Brain microvascular endothelial cell (primary cell): Measurements from ENCODE around the gene FADS1.

ENCODE experiments used
- DNase-seq: peaks from one replicate; pipeline ENCODE4 v3.0.0-alpha.2; 2020
- H3K27ac ChIP-seq: fragments of 250-450 bp; sonication (Bioruptor Pico); 2 replicates; pipeline ENCODE4 v1.5.1; 2020; ENCODE audit warnings: mild to moderate bottlenecking, moderate library complexity
- H3K27me3 ChIP-seq: fragments of 250-450 bp; sonication (Bioruptor Pico); replicated peaks from 2 replicates; pipeline ENCODE4 v1.5.1; 2020; ENCODE audit warnings: mild to moderate bottlenecking
- H3K36me3 ChIP-seq: fragments of 250-450 bp; sonication (Bioruptor Pico); replicated peaks from 2 replicates; pipeline ENCODE4 v1.5.1; 2020; ENCODE audit warnings: mild to moderate bottlenecking
- H3K4me3 ChIP-seq: 2 replicates; pipeline ENCODE4 v1.5.1; 2011; ENCODE audit warnings: low read depth, mild to moderate bottlenecking, control low read depth, low read length, moderate library complexity
- in situ Hi-C: cut with HindIII; loops from 2 replicates; pipeline ENCODE4 v1.10.0; 2017; ENCODE audit warnings: low sequenced_read_pairs, low pct_ligation_motif_present
- TF ChIP-seq, protein P1 (sequence below): IDR thresholded peaks from 2 replicates; pipeline ENCODE4 v1.5.1; 2011; ENCODE audit warnings: low read depth, mild to moderate bottlenecking, moderate library complexity, low read length, control low read depth, inconsistent platforms; ENCODE audit errors: missing control alignments

The FADS1 gene

DNA sequence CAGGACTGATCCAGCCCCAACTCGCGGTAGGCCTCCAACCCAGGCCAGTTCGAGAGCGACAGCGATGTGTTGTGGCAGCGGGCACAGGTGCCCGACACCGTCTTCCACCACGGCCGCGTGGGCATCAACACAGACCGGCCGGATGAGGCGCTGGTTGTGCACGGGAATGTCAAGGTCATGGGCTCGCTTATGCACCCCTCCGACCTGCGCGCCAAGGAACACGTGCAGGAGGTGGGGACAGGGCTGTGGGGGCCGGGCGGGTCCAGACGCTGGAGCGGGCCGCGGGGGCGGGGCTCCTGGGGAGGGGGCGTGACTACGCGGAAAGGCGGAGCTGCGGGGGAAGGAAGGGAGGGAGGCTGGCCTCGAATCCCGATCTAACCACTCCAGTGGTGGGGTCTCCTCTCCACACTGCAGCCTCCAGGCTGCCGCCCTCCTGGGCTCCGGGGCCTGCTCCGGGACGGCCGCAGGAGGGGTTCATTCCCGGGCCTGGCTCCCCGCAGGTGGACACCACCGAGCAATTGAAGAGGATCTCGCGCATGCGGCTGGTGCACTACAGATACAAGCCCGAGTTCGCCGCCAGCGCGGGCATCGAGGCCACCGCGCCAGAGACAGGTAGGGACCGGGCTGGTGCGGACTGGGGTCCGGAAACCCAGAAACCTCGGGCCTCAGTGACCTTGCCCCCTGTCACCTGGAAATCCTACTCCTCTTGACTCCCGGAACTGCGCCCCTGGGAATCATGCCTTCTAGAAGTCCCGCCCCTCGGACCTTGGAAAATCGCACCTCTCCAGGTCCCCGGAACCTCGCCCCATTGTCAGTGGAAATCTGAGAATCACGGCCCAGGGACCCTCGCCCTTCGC lies 39.3 kb downstream of the FADS1 start:
- in situ Hi-C loops = no loop called here
- no peak overlapping the region for H3K4me3 ChIP-seq
- DNase-seq = no peak

DNA sequence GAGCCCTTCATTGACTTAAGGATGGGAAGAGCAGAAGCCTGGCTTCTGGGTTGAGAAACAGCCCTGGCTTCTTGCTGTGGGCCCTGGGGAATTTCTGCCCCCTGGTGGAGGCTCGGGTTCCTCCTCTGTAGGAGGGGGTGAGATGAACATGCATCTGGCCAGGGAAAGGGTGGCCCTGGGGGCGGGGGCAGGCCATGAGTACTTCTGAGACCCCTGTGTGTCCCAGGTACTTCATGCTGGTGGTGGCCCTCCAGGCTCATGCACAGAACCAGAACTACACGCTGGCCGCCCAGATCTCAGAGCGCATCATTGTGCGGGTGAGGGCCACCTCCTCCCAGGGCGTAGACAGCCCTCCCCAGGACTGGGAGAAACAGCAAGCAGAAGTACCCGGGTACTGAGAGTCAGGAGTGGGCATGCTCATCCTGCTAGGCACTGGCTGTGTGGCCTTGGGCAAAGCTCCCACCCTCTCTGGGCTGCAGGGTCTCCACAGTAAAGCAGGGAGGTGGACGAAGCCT lies 40.2 kb downstream of the FADS1 start:
- no peak overlapping the region for H3K4me3 ChIP-seq
- no peak overlapping the region for H3K27ac ChIP-seq
- H3K27me3 ChIP-seq = no peaks in the 10 kb centered on the region
- TF ChIP-seq, protein P1, sequence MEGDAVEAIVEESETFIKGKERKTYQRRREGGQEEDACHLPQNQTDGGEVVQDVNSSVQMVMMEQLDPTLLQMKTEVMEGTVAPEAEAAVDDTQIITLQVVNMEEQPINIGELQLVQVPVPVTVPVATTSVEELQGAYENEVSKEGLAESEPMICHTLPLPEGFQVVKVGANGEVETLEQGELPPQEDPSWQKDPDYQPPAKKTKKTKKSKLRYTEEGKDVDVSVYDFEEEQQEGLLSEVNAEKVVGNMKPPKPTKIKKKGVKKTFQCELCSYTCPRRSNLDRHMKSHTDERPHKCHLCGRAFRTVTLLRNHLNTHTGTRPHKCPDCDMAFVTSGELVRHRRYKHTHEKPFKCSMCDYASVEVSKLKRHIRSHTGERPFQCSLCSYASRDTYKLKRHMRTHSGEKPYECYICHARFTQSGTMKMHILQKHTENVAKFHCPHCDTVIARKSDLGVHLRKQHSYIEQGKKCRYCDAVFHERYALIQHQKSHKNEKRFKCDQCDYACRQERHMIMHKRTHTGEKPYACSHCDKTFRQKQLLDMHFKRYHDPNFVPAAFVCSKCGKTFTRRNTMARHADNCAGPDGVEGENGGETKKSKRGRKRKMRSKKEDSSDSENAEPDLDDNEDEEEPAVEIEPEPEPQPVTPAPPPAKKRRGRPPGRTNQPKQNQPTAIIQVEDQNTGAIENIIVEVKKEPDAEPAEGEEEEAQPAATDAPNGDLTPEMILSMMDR = peak; percentile 93
- in situ Hi-C loops = no loop called here
- H3K36me3 ChIP-seq = peaks cover 37% of the 10 kb centered on the region
- DNase-seq = peak; percentile 67

More for the DNA sequence above, 39.3 kb downstream of the FADS1 start:
- H3K27me3 ChIP-seq = no peaks in the 10 kb centered on the region
- TF ChIP-seq, protein P1 = no peak
- peaks cover 44% of the 10 kb centered on the region for H3K36me3 ChIP-seq
- no peak overlapping the region for H3K27ac ChIP-seq

DNA sequence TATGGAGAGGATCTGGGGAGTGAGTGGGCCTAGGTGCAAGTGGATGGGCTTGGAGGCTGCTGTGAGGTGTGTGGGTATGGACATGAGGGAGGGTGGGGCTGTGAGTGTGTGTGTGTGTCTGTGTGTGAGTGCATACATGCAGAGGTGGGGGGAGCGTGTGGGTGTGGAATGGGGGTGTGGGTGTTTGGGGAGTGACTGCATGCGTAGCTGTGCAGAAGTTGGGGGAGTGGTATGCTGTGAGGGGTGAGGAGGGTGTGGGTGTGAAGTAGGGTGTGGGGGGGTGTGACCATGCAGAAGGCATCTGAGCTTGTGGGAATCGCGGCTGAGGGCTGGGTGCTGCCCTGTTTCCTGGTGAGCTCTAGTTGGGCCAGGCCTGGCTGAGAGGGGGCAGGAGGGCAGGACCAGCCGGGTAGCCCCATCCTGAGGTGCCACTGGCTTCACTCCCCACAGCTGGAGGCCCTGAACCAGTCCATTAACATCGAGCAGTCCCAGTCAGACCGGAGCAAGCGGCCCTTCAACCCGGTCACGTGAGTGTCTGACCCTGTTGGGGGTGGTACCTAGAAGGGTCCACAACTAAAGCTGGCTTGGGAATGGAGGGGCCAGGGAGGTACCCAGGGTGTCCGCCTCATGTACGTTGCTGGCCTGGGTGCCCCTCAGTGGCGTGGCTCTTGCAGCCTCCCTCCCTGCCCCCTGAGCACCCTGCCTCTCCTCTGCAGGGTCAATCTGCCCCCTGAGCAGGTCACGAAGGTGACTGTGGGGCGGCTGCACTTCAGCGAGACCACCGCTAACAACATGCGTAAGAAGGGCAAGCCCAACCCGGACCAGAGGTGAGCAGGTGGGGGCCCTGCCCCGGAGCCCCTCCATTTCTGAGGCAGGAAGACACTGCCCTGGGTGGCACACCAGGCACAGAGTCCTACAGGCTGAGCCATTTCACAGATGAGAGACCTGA lies 40.9 kb downstream of the FADS1 start:
- no peaks in the 10 kb centered on the region for H3K27me3 ChIP-seq
- in situ Hi-C loops = no loop called here
- no peak overlapping the region for H3K4me3 ChIP-seq
- TF ChIP-seq, protein P1 = no peak
- H3K27ac ChIP-seq = no peak overlapping the region
- no peak for DNase-seq
- H3K36me3 ChIP-seq = peaks cover 29% of the 10 kb centered on the region

DNA sequence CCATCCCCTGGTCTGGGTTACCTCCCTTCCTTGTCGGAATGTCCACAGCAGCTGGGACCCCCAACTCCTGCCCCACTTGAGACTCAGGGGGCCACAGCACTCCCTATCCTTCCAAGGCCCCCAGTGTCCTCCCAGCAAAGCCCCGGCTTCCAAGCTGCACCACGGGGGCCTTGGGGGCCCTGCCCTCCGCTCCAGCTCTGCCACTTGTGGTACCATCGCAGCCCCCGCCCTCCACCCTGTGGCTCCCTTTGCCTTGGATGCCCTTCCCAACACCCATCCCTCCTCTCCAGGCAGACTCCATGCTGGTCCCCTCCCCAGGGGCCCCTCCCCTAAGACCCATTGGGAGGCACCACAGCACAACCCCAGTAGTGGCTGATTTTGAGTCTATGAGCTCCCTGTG lies 41.7 kb downstream of the FADS1 start:
- peaks cover 24% of the 10 kb centered on the region for H3K36me3 ChIP-seq
- no peaks in the 10 kb centered on the region for H3K27me3 ChIP-seq
- no peak overlapping the region for H3K27ac ChIP-seq
- no peak for DNase-seq
- no peak overlapping the region for H3K4me3 ChIP-seq
- in situ Hi-C loops = no loop called here
- TF ChIP-seq, protein P1 = no peak

DNA sequence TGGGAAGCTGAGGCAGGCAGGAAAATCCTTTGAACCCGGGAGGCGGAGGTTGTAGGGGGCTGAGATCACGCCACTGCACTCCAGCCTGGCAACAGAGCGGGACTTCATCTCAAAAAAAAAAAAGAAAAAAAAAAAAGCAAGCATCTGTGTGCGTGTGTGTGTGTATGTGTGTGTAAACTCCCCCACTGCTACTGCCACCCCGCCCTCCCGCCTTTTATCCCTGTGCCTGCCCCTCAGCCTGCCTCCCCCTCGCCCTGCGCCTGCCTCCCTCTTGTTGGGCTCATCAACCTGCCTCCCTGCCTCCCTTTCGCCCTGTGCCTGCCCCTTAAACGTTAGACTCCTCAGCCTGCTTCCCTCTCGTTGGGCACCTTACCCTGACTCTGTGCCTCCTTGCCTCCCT lies 42.4 kb downstream of the FADS1 start:
- in situ Hi-C loops = no loop called here
- TF ChIP-seq, protein P1 = no peak

More for the DNA sequence above, 42.4 kb downstream of the FADS1 start:
- no peak for DNase-seq
- H3K27ac ChIP-seq = no peak overlapping the region
- H3K36me3 ChIP-seq = peaks cover 19% of the 10 kb centered on the region
- H3K4me3 ChIP-seq = no peak overlapping the region
- no peaks in the 10 kb centered on the region for H3K27me3 ChIP-seq
